Esophagus (tissue), 2 donors: ENCODE data around the gene SETDB2. TPM values are rescaled to one million over a fixed set of nuclear protein-coding genes. Genes with fewer than 3 reads are reported as not detected.

ENCODE experiments used
- H3K27ac ChIP-seq, 2 donors: one replicate each; pipeline ENCODE4 v1.5.1; 2013; ENCODE audit warnings: low read depth in 2 of 2, mild to moderate bottlenecking in 2 of 2, inconsistent platforms in 1 of 2, low read length in 1 of 2, moderate library complexity in 1 of 2
- H3K27me3 ChIP-seq, 2 donors: one replicate each; pipeline ENCODE4 v1.6.1; 2013; ENCODE audit warnings: low read length in 2 of 2, control low read depth in 1 of 2, mild to moderate bottlenecking in 1 of 2; ENCODE audit not compliant: insufficient read depth in 2 of 2, control insufficient read depth in 1 of 2
- H3K36me3 ChIP-seq, 2 donors: one replicate each; pipeline ENCODE4 v1.6.1; 2013; ENCODE audit warnings: low read length in 1 of 2; ENCODE audit not compliant: control insufficient read depth in 2 of 2, insufficient read depth in 2 of 2
- H3K4me1 ChIP-seq, 2 donors: one replicate each; pipeline ENCODE4 v1.6.1; 2013; ENCODE audit warnings: low read length in 1 of 2; ENCODE audit not compliant: control insufficient read depth in 2 of 2, insufficient read depth in 2 of 2
- H3K4me3 ChIP-seq, 2 donors: one replicate each; pipeline ENCODE4 v1.5.1; 2013; ENCODE audit warnings: low read length in 2 of 2, mild to moderate bottlenecking in 2 of 2, low read depth in 1 of 2, moderate library complexity in 1 of 2
- H3K9me3 ChIP-seq, 2 donors: one replicate each; pipeline ENCODE4 v1.6.1; 2013; ENCODE audit warnings: mild to moderate bottlenecking in 2 of 2, low read depth in 1 of 2, low read length in 1 of 2, moderate library complexity in 1 of 2; ENCODE audit not compliant: control insufficient read depth in 2 of 2, insufficient read depth in 1 of 2
- WGBS, 2 donors: extraction: QIAGEN DNeasy Blood & Tissue Kit; methylation state at CpG; one replicate each; pipeline ENCODE4 v1.1.7; 2013; 5-methylcytosine and 5-hydroxymethylcytosine counted together
- polyA plus RNA-seq, 2 donors: library from polyadenylated mRNA; stranded (reverse); fragments of 200-250 nt; gene quantifications; one replicate each; pipeline ENCODE4 v1.2.3, GENCODE V29; 2013
- donor health status: healthy with polysubstance abuse.
- donor health status: Bipolar disorder and iron deficiency.

SETDB2 gene
- polyA plus RNA-seq, 2 donors, result 2.0 to 2.1 TPM

DNA sequence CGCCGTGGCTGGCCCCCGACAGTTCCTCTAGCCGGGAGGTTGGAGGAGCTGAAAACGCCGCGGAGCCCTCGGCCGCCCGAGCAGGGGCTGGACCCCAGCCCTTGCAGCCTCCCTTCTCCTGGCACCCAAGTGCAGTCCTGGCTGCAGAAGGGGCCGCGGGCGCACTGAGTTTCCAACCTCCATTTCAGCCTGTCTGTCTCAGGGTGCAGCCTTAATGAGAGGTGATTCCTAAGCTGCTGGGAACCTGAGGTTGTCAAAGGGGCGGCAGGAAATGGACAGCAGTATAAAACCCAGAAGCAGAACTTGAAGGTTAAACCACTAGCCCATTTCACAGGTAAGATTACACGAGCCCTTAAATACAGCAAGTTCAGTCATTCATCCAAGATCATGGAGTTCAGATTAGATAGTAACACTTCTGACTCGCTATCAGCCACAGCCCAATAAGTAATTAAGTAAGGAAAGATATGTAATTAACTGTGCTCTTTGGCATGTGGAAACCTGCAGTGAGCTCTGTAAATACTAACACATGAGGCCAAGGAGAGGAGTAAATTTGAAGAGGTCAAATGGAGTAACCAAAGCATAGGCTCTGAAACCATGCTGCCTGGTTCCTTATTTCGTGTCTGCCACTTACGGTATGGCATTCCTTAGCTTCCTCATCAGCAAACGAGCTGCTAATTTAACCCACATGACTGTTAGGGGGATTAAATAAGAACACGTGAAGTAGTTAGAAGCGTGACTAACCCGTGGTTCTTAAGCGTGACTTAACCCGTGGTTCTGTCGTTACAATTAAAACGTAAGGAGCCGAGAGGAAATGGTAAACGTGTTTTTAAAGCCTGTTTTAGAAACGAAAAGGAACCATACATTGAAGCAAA is 686 bp downstream of the SETDB2 start:
- WGBS, 2 donors, result 1% methylated on average over 28 to 29 of the region's 29 CpGs
- Histone ChIP-seq H3K27ac (peak overlapping the region; percentile 94 to 99), H3K36me3 (no peaks in the 10 kb centered on the region), H3K9me3 (no peaks in the 10 kb centered on the region), H3K27me3 (no peaks in the 10 kb centered on the region), H3K4me1 (no peaks in the 10 kb centered on the region), H3K4me3 (peak overlapping the region; percentile 72 to 81)

- H3K4me3 ChIP-seq, result no peak overlapping the region
Measured at GRCh38 chr13:49446473-49446872, 2.4 kb downstream of the SETDB2 start.

DNA sequence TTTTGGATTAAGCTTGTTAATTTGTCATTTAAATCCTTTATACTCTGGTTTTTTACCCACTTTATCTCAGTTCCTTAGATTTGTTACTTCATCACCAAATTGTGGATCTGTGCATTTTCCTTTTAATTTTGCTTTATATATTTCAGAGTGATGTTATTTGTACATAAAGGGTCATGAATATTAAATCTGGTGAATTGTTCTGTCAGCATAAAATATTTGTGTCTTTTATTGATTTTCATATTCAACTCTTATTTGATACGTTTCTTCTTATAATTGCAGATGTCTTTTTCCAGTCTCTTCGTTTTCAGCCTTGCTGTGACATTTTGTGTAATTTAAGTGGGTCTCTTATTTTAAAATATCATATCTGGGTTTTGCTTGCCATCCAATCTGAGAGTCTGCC is 4.7 kb downstream of the SETDB2 start:
- WGBS, 2 donors, result 96 to 99% methylated on average over 2 of the region's 2 CpGs

More at GRCh38 chr13:49446473-49446872, 2.4 kb downstream of the SETDB2 start:
- no peaks in the 10 kb centered on the region for H3K27me3 ChIP-seq
- H3K9me3 ChIP-seq, result no peaks in the 10 kb centered on the region
- H3K4me1 ChIP-seq, result no peaks in the 10 kb centered on the region
- H3K27ac ChIP-seq, result no peak overlapping the region
- H3K36me3 ChIP-seq, result no peaks in the 10 kb centered on the region

DNA sequence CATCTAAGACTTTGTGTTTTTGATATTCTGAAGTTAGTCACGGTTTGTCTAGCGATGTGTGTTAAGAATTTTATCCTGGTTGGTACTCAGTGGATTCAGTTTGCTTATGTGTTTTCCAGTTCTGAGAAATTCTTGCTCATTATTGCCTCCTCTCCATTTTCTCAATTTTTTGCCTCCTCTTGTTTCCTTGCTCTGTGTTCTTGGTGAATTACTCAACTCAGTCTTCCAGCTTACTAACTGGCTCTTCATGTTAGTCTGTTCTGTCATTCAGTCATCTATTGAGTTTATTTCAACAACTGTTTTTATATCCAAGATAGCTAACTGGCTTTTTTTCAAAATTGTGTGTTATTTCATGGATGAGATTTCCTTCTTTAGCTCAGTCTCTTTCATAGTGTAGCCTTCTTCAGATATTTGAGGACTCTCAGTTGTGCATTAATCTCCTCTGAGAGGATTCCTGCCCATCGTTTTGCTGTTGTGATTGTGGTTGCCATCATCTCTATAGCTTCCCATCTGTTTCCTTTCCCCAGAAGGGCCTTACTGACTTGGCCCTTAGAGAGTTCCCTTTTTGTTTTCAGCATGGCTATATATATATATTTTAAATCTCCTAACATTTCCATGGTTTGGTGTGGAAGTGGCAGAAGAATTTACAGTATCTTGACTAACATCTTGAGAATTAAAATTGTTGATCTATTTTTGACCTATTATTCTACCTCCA is 6.2 kb downstream of the SETDB2 start:
- H3K4me3 ChIP-seq, result no peak overlapping the region
- H3K4me1 ChIP-seq, result no peaks in the 10 kb centered on the region
- H3K9me3 ChIP-seq, result no peaks in the 10 kb centered on the region
- H3K27me3 ChIP-seq, result no peaks in the 10 kb centered on the region
- H3K27ac ChIP-seq, result no peak overlapping the region
- 76 to 84% methylated on average over 3 of the region's 3 CpGs for WGBS, 2 donors
- H3K36me3 ChIP-seq, result no peaks in the 10 kb centered on the region

More for the DNA sequence above, 4.7 kb downstream of the SETDB2 start:
- H3K4me1 ChIP-seq, result no peaks in the 10 kb centered on the region
- no peaks in the 10 kb centered on the region for H3K9me3 ChIP-seq
- H3K4me3 ChIP-seq, result no peak overlapping the region
- H3K27ac ChIP-seq, result no peak overlapping the region
- H3K27me3 ChIP-seq, result no peaks in the 10 kb centered on the region
- no peaks in the 10 kb centered on the region for H3K36me3 ChIP-seq

DNA sequence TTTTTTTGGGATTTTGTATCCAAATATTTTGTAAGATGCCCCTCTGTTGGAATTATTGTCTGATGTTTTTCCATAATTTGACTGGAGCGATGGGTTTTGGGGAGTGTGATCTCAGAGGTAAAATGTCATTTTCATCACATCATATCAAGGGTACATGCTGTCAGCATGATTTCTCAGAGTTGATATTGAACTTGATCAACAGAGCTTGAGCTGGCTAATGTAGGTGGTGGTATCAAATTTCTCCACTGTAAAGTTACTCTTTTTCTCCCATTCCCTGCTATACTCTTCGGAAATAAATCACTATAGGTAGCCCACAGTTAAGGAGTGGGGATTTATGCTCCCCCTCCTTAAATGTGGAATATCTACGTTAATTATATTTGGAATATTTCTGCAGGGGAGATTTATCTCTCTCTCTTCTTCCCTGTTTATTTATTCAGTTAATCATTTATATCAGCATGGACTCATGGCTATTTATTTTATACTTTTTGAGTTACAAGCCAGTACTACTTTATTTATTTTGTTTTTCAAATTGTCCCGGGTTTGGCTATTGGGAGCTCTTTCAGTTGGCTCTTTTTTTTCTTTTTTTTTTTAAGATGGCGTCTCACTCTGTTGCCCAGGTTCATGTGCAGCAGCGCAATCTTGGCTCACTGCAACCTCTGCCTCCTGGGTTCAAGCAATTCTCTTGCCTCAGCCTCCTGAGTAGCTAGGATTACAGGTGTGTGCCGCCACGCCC is 8.8 kb downstream of the SETDB2 start:
- H3K36me3 ChIP-seq, result no peaks in the 10 kb centered on the region

GRCh38 chr13:49453465-49453864 is 9.4 kb downstream of the SETDB2 start:
- Histone ChIP-seq H3K27ac (no peak overlapping the region), H3K27me3 (no peaks in the 10 kb centered on the region), H3K4me3 (no peak overlapping the region), H3K36me3 (no peaks in the 10 kb centered on the region), H3K9me3 (no peaks in the 10 kb centered on the region), H3K4me1 (peaks cover 0 to 4% of the 10 kb centered on the region in 2 donors)
- 96% methylated on average over 7 of the region's 7 CpGs for WGBS, 2 donors

More for the DNA sequence above, 8.8 kb downstream of the SETDB2 start:
- no peak overlapping the region for H3K4me3 ChIP-seq
- no peaks in the 10 kb centered on the region for H3K9me3 ChIP-seq
- 92 to 95% methylated on average over 8 of the region's 8 CpGs for WGBS, 2 donors
- peaks cover 0 to 2% of the 10 kb centered on the region in 2 donors for H3K4me1 ChIP-seq
- no peaks in the 10 kb centered on the region for H3K27me3 ChIP-seq
- H3K27ac ChIP-seq, result no peak overlapping the region

GRCh38 chr13:49454388-49455006 is 10.4 kb downstream of the SETDB2 start:
- Histone ChIP-seq H3K4me1 (peaks cover 0 to 4% of the 10 kb centered on the region in 2 donors), H3K4me3 (no peak overlapping the region), H3K36me3 (no peaks in the 10 kb centered on the region), H3K9me3 (no peaks in the 10 kb centered on the region), H3K27me3 (no peaks in the 10 kb centered on the region), H3K27ac (no peak overlapping the region)
- 59 to 65% methylated on average over 4 of the region's 4 CpGs for WGBS, 2 donors

GRCh38 chr13:49455007-49455398 is 10.9 kb downstream of the SETDB2 start:
- no peaks in the 10 kb centered on the region for H3K9me3 ChIP-seq
- peaks cover 0 to 4% of the 10 kb centered on the region in 2 donors for H3K4me1 ChIP-seq
- H3K4me3 ChIP-seq, result no peak overlapping the region
- no peaks in the 10 kb centered on the region for H3K36me3 ChIP-seq
- no peaks in the 10 kb centered on the region for H3K27me3 ChIP-seq
- H3K27ac ChIP-seq, result no peak overlapping the region

DNA sequence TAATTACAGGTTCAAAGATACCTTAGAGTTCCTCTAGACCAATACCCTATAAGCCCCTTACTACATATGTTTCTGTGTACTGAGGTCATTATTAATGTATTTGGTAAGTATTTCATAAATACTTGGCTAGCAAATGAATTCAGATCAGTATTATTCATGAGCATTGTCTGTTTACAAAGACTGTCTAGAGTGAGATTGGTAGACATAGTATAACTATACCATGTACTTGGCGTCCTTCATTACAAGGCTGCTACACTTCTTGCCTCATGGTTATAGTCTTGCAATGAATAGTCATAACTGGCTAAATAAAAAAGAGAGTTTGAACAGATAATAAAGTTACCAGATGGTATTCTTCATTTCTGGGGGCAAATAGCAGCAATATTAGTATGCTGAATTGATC is 12.1 kb downstream of the SETDB2 start:
- Histone ChIP-seq H3K4me3 (no peak overlapping the region), H3K9me3 (no peaks in the 10 kb centered on the region), H3K27ac (no peak overlapping the region), H3K27me3 (no peaks in the 10 kb centered on the region), H3K4me1 (peaks cover 0 to 4% of the 10 kb centered on the region in 2 donors), H3K36me3 (no peaks in the 10 kb centered on the region)
- 93 to 94% methylated on average over 1 of the region's 1 CpG for WGBS, 2 donors
